KBM-7 (cell line): ENCODE results near the gene ZNF354C.

ENCODE experiments used
- DNase-seq: peaks from one replicate; pipeline ENCODE4 v3.0.0-alpha.2; 2015
- in situ Hi-C: fragments of 300-500 bp; cut with MboI; formaldehyde crosslinking; loops from 2 replicates; pipeline ENCODE4 v1.14.3; 2020; ENCODE audit warnings: low sequenced_read_pairs, low pct_unique_long_range_greater_than_20kb, mixed read lengths

Gene ZNF354C

GRCh38 chr5:179112469-179113142, 52.4 kb downstream of the ZNF354C start:
- DNase-seq = no peak
- in situ Hi-C loops = no loop called here

DNA sequence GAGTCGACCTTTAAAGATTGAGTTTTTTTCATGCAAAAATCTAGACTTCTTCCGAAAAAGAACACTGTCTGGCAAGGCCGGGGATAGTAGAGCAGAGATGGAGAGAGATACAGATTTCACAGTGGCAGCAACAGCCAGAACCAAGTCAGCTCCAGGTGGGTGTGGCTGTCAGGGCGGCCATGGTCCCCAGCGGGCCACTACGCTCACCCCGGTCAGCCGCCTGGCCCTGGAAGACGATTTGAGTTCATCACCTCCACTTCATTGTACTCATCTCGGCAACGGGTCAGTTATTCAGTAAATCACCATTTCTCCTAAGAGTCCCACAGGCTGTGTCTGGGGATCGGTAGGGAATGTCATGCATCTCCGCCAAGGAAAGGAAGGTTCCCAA, 53.0 kb downstream of the ZNF354C start:
- DNase-seq = no peak
- in situ Hi-C loops = no loop called here

DNA sequence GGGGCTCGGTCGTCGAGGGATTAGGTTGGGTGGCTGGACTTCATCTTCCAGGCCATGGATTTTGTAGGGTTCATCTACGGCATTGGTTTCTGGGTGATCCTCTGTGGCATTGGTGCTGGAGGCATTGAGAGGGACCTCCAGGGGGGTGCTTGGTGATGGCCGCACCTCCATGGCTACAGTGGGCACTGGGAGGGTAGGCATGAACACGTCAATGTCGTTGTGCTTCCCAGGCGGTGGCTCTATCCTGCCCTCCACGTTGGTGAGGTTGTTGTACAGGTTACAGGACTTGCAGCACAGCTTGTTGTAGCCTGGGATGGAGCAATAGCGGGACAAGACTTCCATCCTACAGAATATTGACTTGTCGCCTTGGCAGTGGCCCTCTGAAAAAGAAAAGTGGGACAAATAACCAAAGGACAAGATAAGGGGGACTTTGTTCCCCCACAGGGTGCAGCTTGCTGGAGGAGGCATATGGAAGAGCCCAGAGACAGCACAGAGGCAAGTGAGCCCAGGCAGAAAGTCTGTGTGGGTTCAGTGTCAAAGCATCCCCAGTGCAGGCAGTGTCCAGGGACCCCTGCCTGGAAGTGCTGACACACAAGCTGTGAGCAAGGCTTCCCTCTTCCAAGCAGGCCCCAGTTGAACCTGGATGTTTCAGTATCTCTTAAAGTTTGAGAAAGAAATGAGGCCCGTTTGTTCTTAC, 53.9 kb downstream of the ZNF354C start:
- in situ Hi-C loops = no loop called here
- no peak for DNase-seq

- DNase-seq = no peak
- in situ Hi-C loops = no loop called here
Measured at GRCh38 chr5:179114756-179115155, 54.6 kb downstream of the ZNF354C start.

DNA sequence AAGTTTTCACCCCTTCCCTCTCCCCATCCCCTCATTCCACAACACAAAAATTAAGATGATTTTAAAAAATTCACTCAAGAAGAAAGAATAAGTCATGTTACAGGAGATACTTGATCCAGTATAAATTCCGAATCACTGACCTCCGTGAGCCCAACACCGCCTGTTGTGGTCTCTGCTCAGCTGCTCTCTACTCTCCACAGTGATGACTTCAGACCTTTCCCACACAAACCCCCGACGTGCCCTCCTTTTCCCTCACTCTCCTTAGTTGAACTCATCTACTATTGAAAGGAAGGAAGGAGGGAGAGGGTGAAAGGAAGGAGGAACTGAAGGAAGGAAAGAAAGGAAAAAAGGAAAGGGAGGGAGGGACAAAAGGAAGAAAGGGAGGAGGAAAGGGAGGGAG, 55.1 kb downstream of the ZNF354C start:
- in situ Hi-C loops = no loop called here
- DNase-seq = no peak

- in situ Hi-C loops = no loop called here
- DNase-seq = no peak
Measured at GRCh38 chr5:179115845-179116524, 55.8 kb downstream of the ZNF354C start.

GRCh38 chr5:179118338-179118737, 58.2 kb downstream of the ZNF354C start:
- in situ Hi-C loops = no loop called here
- DNase-seq = no peak

- no peak for DNase-seq
- in situ Hi-C loops = no loop called here
Measured at GRCh38 chr5:179118756-179119414, 58.7 kb downstream of the ZNF354C start.

DNA sequence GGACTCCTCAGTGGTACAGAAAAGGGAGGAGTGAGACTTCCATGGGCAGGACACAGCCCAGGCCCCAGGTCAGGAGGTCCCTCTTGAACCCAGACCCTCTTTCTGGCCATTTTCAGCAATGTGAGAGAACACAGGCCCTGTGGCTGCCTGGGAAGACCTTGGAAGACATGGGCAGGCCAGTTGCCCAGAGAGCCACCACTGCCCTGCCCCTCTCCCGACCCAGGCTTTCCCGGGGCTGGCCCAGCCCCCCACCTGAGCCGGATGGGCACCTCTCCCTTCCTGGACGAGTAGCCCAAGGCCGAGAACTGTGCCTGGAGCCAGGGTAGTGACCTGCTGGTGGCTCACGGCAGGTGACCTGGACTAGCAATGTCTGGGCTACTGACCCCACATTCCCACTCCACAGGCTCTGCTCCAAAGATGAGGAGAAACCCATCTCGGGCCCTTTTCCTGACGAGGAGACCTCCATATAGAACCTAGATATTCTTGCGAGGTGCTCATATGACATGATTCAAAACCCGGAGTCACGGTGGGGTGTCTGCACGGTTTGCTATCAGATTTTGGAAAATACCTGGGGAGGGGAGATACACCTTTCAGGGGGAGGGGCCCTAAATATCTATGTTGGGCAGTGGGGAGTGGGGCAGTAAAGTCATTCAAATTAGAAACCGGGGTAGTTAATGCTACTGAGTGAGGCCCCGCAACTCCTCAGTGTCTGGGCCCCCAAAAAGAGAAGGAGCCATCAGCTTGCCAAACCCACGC, 59.4 kb downstream of the ZNF354C start:
- in situ Hi-C loops = no loop called here
- no peak for DNase-seq

GRCh38 chr5:179120421-179120861, 60.3 kb downstream of the ZNF354C start:
- DNase-seq = no peak
- in situ Hi-C loops = no loop called here

- DNase-seq = no peak
- in situ Hi-C loops = no loop called here
Measured at GRCh38 chr5:179120951-179121666, 60.9 kb downstream of the ZNF354C start.

DNA sequence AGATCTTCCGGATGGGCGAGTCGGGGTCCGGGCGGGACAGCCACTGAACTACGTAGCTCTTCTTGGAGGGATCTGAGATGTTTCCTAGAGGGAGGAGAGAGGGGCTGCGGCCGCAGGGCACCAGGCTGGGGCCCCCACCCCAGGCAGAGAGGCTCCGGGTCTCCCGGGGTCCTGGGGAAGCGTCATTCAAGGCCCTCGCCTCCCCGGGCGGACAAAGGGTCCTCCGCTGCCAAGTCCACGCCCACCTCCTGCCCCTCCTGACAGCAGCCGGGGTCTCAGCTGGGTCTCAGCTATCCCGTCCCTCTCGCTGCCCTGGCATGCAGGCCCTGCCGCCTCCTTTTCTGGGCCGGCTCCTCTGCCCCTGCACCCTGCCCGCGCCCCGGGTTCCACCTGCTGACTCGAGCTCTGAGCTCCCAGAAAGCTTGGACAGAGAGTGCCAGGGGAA, 61.5 kb downstream of the ZNF354C start:
- no peak for DNase-seq
- in situ Hi-C loops = no loop called here

GRCh38 chr5:179122411-179123108, 62.4 kb downstream of the ZNF354C start:
- DNase-seq = no peak
- in situ Hi-C loops = no loop called here

DNA sequence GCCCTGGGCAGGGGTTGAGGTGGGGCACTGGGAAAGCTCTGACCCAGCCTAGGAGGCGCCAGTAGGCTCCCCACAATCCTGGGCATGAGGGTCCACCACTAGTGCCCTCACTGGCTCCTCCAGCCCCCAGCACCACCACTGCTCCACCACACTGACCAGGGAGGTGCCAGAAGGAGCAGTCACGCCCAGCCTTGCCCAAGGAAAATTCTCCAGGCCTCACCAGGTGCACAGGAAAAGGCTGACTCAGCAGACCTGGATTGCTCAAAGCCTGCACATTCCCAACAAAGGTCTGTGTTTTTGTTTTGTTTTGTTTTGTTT, 62.9 kb downstream of the ZNF354C start:
- in situ Hi-C loops = no loop called here

DNA sequence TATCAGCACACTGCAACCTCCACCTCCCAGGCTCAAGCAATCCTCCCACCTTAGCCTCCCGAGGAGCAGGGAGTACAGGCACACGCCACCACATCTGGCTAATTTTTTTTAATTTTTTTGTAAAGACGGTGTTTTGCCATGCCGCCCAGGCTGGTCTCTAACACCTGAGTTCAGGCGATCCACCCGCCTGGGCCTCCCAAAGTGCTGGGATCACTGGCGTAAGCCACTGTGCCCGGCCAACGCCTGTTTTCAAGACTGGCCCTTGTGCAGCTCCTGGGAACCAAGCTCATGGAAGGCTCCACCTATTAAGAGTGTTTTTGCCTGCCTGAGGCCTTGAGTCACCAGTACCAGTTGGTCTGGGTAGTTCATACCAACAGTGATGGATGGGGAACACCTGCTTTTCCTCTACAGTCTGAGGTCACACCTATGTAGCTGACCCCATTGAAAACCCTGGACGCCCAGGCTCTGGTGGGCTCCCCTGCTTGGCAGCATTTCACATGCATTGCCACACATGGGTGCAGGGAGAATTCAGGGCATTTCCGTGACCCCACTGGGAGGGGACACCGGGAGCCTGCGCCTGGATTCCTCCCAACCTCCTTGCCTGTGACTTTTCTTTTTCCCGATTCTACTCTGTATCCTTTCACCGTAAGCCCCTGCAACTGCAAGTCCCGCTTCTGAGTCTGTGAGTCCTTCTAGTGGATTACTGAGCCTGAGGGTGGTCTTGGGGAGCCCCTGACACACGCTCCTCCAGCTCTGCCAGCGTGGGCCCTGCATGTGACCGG, 63.5 kb downstream of the ZNF354C start:
- in situ Hi-C loops = no loop called here
- DNase-seq = no peak

More for the DNA sequence above, 62.9 kb downstream of the ZNF354C start:
- DNase-seq = no peak

- in situ Hi-C loops = no loop called here
- DNase-seq = no peak
Measured at GRCh38 chr5:179124273-179124852, 64.2 kb downstream of the ZNF354C start.
